HAP-1 (cell line): ENCODE results near the gene GDF2.
A peak's percentile ranks its signal among the peaks of the same experiment; 100 is the strongest.

Experiments used
- DNase-seq, 2 experiments: peaks; one replicate each; pipeline ENCODE4 v3.0.0-alpha.2; 2016 to 2020; ENCODE audit warnings: low spot score in 2 of 2
- H3K27me3 ChIP-seq: fragments of 250-450 bp; sonication (Bioruptor Pico); 2 replicates; pipeline ENCODE4 v1.5.1; 2020; ENCODE audit warnings: low read depth, mild to moderate bottlenecking, moderate library complexity
- H3K36me3 ChIP-seq: fragments of 250-450 bp; sonication (Bioruptor Pico); replicated peaks from 2 replicates; pipeline ENCODE4 v1.5.1; 2020; ENCODE audit warnings: mild to moderate bottlenecking
- H3K4me1 ChIP-seq: fragments of 250-450 bp; sonication (Bioruptor Pico); 2 replicates; pipeline ENCODE4 v1.5.1; 2020; ENCODE audit warnings: mild to moderate bottlenecking
- H3K4me3 ChIP-seq: fragments of 250-450 bp; sonication (Bioruptor Pico); 2 replicates; pipeline ENCODE4 v1.5.1; 2020; ENCODE audit warnings: mild to moderate bottlenecking, moderate library complexity
- H3K9me3 ChIP-seq: fragments of 250-450 bp; sonication (Bioruptor Pico); 2 replicates; pipeline ENCODE4 v1.5.1; 2020; ENCODE audit warnings: mild to moderate bottlenecking, moderate library complexity
- in situ Hi-C: fragments of 300-500 bp; cut with MboI; formaldehyde crosslinking; loops from 3 replicates; pipeline ENCODE4 v1.14.3; 2020; ENCODE audit warnings: low sequenced_read_pairs, inconsistent platforms, mixed read lengths

GDF2 gene

GRCh38 chr10:47297866-47298540 lies 24.3 kb upstream of the GDF2 start:
- no peak overlapping the region for H3K4me3 ChIP-seq
- H3K9me3 ChIP-seq: no peaks in the 10 kb centered on the region
- DNase-seq: no peak
- H3K27me3 ChIP-seq: peaks cover 4% of the 10 kb centered on the region; the same call in 1 of the 2 replicates
- no peaks in the 10 kb centered on the region for H3K36me3 ChIP-seq
- no peaks in the 10 kb centered on the region for H3K4me1 ChIP-seq
- in situ Hi-C loops: no loop called here

- Histone ChIP-seq H3K27me3 (peaks cover 4% of the 10 kb centered on the region; the same call in 1 of the 2 replicates), H3K9me3 (no peaks in the 10 kb centered on the region), H3K4me3 (no peak overlapping the region), H3K36me3 (no peaks in the 10 kb centered on the region), H3K4me1 (no peaks in the 10 kb centered on the region)
- no peak for DNase-seq
- in situ Hi-C loops: no loop called here
Observed at GRCh38 chr10:47298715-47299114, 23.5 kb upstream of the GDF2 start.

- DNase-seq: no peak
- Histone ChIP-seq H3K4me1 (no peaks in the 10 kb centered on the region), H3K36me3 (no peaks in the 10 kb centered on the region), H3K4me3 (no peak within 1 kb of the TSS), H3K27me3 (peaks cover 4% of the 10 kb centered on the region; the same call in 1 of the 2 replicates), H3K9me3 (no peaks in the 10 kb centered on the region)
- in situ Hi-C loops: loop anchor here (10.0 kb wide), 1 partner anchor 245 kb away; no protein-coding TSS in a partner anchor
Observed at GRCh38 chr10:47299611-47300428, 22.4 kb upstream of the GDF2 start, which contains the start of gene GDF10. TSS of gene GDF10 (plus strand) at chr10:47300197. CDS start at chr10:47300652, 455 bp downstream.

- peaks cover 4% of the 10 kb centered on the region; the same call in 1 of the 2 replicates for H3K27me3 ChIP-seq
- H3K4me3 ChIP-seq: no peak overlapping the region
- no peaks in the 10 kb centered on the region for H3K36me3 ChIP-seq
- in situ Hi-C loops: loop anchor here (10.0 kb wide), 1 partner anchor 246 kb away; no protein-coding TSS in a partner anchor
- no peak for DNase-seq
- H3K4me1 ChIP-seq: no peaks in the 10 kb centered on the region
- no peaks in the 10 kb centered on the region for H3K9me3 ChIP-seq
Observed at GRCh38 chr10:47300429-47300931, 21.8 kb upstream of the GDF2 start.

- Histone ChIP-seq H3K36me3 (no peaks in the 10 kb centered on the region), H3K4me1 (no peaks in the 10 kb centered on the region), H3K9me3 (no peaks in the 10 kb centered on the region), H3K4me3 (no peak overlapping the region), H3K27me3 (peaks cover 4% of the 10 kb centered on the region; the same call in 1 of the 2 replicates)
- in situ Hi-C loops: loop anchor here (10.0 kb wide), 1 partner anchor 247 kb away; no protein-coding TSS in a partner anchor
- DNase-seq: no peak
Observed at GRCh38 chr10:47301833-47302232, 20.4 kb upstream of the GDF2 start.

- in situ Hi-C loops: loop anchor here (10.0 kb wide), 1 partner anchor 248 kb away; no protein-coding TSS in a partner anchor
- H3K36me3 ChIP-seq: no peaks in the 10 kb centered on the region
- H3K4me1 ChIP-seq: no peaks in the 10 kb centered on the region
- H3K27me3 ChIP-seq: peaks cover 4% of the 10 kb centered on the region; the same call in 1 of the 2 replicates
- DNase-seq: no peak
- H3K9me3 ChIP-seq: no peaks in the 10 kb centered on the region
- H3K4me3 ChIP-seq: no peak overlapping the region
Observed at GRCh38 chr10:47303105-47303504, 19.1 kb upstream of the GDF2 start.

GRCh38 chr10:47303866-47304265 lies 18.4 kb upstream of the GDF2 start:
- Histone ChIP-seq H3K4me3 (no peak overlapping the region), H3K4me1 (no peaks in the 10 kb centered on the region), H3K9me3 (no peaks in the 10 kb centered on the region), H3K27me3 (peaks cover 1% of the 10 kb centered on the region; the same call in 1 of the 2 replicates), H3K36me3 (no peaks in the 10 kb centered on the region)
- in situ Hi-C loops: loop anchor here (10.0 kb wide), 1 partner anchor 249 kb away; no protein-coding TSS in a partner anchor
- no peak for DNase-seq

- H3K4me1 ChIP-seq: no peaks in the 10 kb centered on the region
- H3K4me3 ChIP-seq: no peak overlapping the region
- DNase-seq: no peak
- H3K36me3 ChIP-seq: no peaks in the 10 kb centered on the region
- H3K27me3 ChIP-seq: no peaks in the 10 kb centered on the region
- in situ Hi-C loops: loop anchor here (10.0 kb wide), 1 partner anchor 251 kb away; no protein-coding TSS in a partner anchor
- H3K9me3 ChIP-seq: no peaks in the 10 kb centered on the region
Observed at GRCh38 chr10:47305566-47305965, 16.7 kb upstream of the GDF2 start.

GRCh38 chr10:47306387-47307210 lies 15.7 kb upstream of the GDF2 start:
- no peak overlapping the region for H3K4me3 ChIP-seq
- in situ Hi-C loops: loop anchor here (10.0 kb wide), 1 partner anchor 252 kb away; no protein-coding TSS in a partner anchor
- H3K9me3 ChIP-seq: no peaks in the 10 kb centered on the region
- no peak for DNase-seq
- no peaks in the 10 kb centered on the region for H3K4me1 ChIP-seq
- no peaks in the 10 kb centered on the region for H3K36me3 ChIP-seq
- H3K27me3 ChIP-seq: no peaks in the 10 kb centered on the region

GRCh38 chr10:47307381-47307780 lies 14.9 kb upstream of the GDF2 start:
- in situ Hi-C loops: loop anchor here (10.0 kb wide), 1 partner anchor 253 kb away; no protein-coding TSS in a partner anchor
- Histone ChIP-seq H3K4me1 (no peaks in the 10 kb centered on the region), H3K36me3 (no peaks in the 10 kb centered on the region), H3K4me3 (no peak overlapping the region), H3K27me3 (no peaks in the 10 kb centered on the region), H3K9me3 (no peaks in the 10 kb centered on the region)
- no peak for DNase-seq

- no peaks in the 10 kb centered on the region for H3K4me1 ChIP-seq
- no peaks in the 10 kb centered on the region for H3K36me3 ChIP-seq
- in situ Hi-C loops: loop anchor here (10.0 kb wide), 1 partner anchor 254 kb away; no protein-coding TSS in a partner anchor
- DNase-seq: no peak
- H3K27me3 ChIP-seq: no peaks in the 10 kb centered on the region
- H3K9me3 ChIP-seq: no peaks in the 10 kb centered on the region
- H3K4me3 ChIP-seq: no peak overlapping the region
Observed at GRCh38 chr10:47308775-47309174, 13.5 kb upstream of the GDF2 start.

GRCh38 chr10:47309408-47310089 lies 12.7 kb upstream of the GDF2 start:
- Histone ChIP-seq H3K4me3 (no peak overlapping the region), H3K27me3 (no peaks in the 10 kb centered on the region), H3K9me3 (no peaks in the 10 kb centered on the region), H3K36me3 (no peaks in the 10 kb centered on the region), H3K4me1 (no peaks in the 10 kb centered on the region)
- in situ Hi-C loops: loop anchor here (10.0 kb wide), 1 partner anchor 255 kb away; no protein-coding TSS in a partner anchor
- DNase-seq: peak in 1 of 2 experiments; percentile 14
